H1 (cell line): ENCODE results near the gene NKPD1. TPM values are rescaled to one million over a fixed set of nuclear protein-coding genes. Genes with fewer than 3 reads are reported as not detected.

Experiments
- CTCF ChIA-PET: fragments of 300-600 bp; sonication (Branson Sonifier 250); formaldehyde crosslinking; loops from one replicate; lab custom pipeline; 2021; ENCODE audit not compliant: partially characterized antibody; lab: Charles Lee
- POLR2A ChIA-PET: fragments of 300-600 bp; sonication (Branson Sonifier 250); formaldehyde crosslinking; loops from one replicate; lab custom pipeline; 2021; ENCODE audit warnings: inconsistent platforms; ENCODE audit not compliant: partially characterized antibody; lab: Charles Lee
- DNase-seq, 2 experiments: peaks; one replicate each; pipeline versions ENCODE4 v3.0.0 to v3.0.0-alpha.2; 2010 to 2022; ENCODE audit warnings: low spot score in 2 of 2, low read depth in 1 of 2, mixed read lengths in 1 of 2
- FAIRE-seq: peaks from 2 replicates; lab custom pipeline; 2011; peaks lifted over from hg19 to GRCh38; lab: Jason Lieb, UNC
- H2AFZ ChIP-seq: 2 replicates; pipeline ENCODE4 v1.8.1; 2012; ENCODE audit warnings: low read length, inconsistent platforms
- H2AK5ac ChIP-seq: 2 replicates; pipeline ENCODE4 v1.6.1; 2013; ENCODE audit warnings: low read depth, low read length
- H2BK120ac ChIP-seq: replicated peaks from 2 replicates; pipeline ENCODE3; 2013; ENCODE audit warnings: low read depth, low read length, inconsistent platforms
- H2BK12ac ChIP-seq: 2 replicates; pipeline ENCODE4 v1.6.1; 2013; ENCODE audit warnings: low read depth, low read length
- H2BK15ac ChIP-seq: 2 replicates; pipeline ENCODE4 v1.6.1; 2013; ENCODE audit warnings: low read length
- H2BK20ac ChIP-seq: 2 replicates; pipeline ENCODE4 v1.6.1; 2013; ENCODE audit warnings: low read length
- H2BK5ac ChIP-seq: 2 replicates; pipeline ENCODE4 v1.6.1; 2013; ENCODE audit warnings: low read depth, low read length
- H3K14ac ChIP-seq: 2 replicates; pipeline ENCODE4 v1.6.1; 2013; ENCODE audit warnings: inconsistent platforms; ENCODE audit not compliant: insufficient read length
- H3K18ac ChIP-seq: 2 replicates; pipeline ENCODE4 v1.6.1; 2013; ENCODE audit warnings: low read length; ENCODE audit errors: extremely low read depth
- H3K23ac ChIP-seq: 2 replicates; pipeline ENCODE4 v1.6.1; 2013; ENCODE audit warnings: inconsistent platforms; ENCODE audit not compliant: insufficient read length
- H3K23me2 ChIP-seq: 2 replicates; pipeline ENCODE4 v1.6.1; 2013; ENCODE audit warnings: low read depth, low read length
- H3K27ac ChIP-seq: 2 replicates; pipeline ENCODE4 v1.6.1; 2011; ENCODE audit warnings: low read depth, low read length, inconsistent platforms
- H3K27me3 ChIP-seq, 4 experiments: replicated peaks in 1 of 4; 1 replicate in 1 of 4; 2 replicates in 3 of 4; pipeline versions ENCODE4 v1.6.1 to v1.8.1; 2011 to 2013; ENCODE audit warnings: low read length in 3 of 4, mild to moderate bottlenecking in 3 of 4, inconsistent platforms in 2 of 4, mixed read lengths in 2 of 4, moderate library complexity in 1 of 4; ENCODE audit not compliant: control insufficient read depth in 3 of 4, insufficient read depth in 3 of 4; ENCODE audit errors: extremely low read depth in 1 of 4
- H3K36me3 ChIP-seq, 4 experiments: 2 replicates each; pipeline versions ENCODE4 v1.6.1 to v1.8.1; 2011 to 2013; ENCODE audit warnings: mild to moderate bottlenecking in 4 of 4, low read length in 3 of 4, moderate library complexity in 2 of 4, control low read depth in 1 of 4, inconsistent platforms in 1 of 4; ENCODE audit not compliant: insufficient read depth in 4 of 4, control insufficient read depth in 2 of 4
- H3K4ac ChIP-seq: replicated peaks from 2 replicates; pipeline ENCODE3; 2013; ENCODE audit warnings: low read length, low read depth, mixed read lengths, inconsistent platforms; ENCODE audit not compliant: insufficient read length
- H3K4me1 ChIP-seq, 4 experiments: replicated peaks in 1 of 4; 1 replicate in 1 of 4; 2 replicates in 3 of 4; pipeline versions ENCODE4 v1.6.1 to v1.8.1; 2011 to 2013; ENCODE audit warnings: low read length in 3 of 4, inconsistent platforms in 2 of 4, mixed read lengths in 1 of 4; ENCODE audit not compliant: insufficient read depth in 4 of 4, control insufficient read depth in 3 of 4
- H3K4me2 ChIP-seq, 2 experiments: 2 replicates each; pipeline versions ENCODE4 v1.6.1 to v1.8.1; 2011 to 2013; ENCODE audit warnings: low read depth in 2 of 2, low read length in 2 of 2, control low read depth in 1 of 2, inconsistent platforms in 1 of 2, mild to moderate bottlenecking in 1 of 2; ENCODE audit not compliant: insufficient read depth in 1 of 2
- H3K4me3 ChIP-seq, 4 experiments: fragments of 200-600, 300-600 bp in 1 of 4; sonication (generic), shearing (Covaris generic), sonication (Bioruptor Twin) in 1 of 4; 2 replicates each; pipeline versions ENCODE4 v1.5.1 to v1.8.1; 2011 to 2016; ENCODE audit warnings: low read length in 4 of 4, low read depth in 3 of 4, control low read depth in 2 of 4, inconsistent platforms in 2 of 4, mild to moderate bottlenecking in 2 of 4, mixed read lengths in 1 of 4, moderate library complexity in 1 of 4; ENCODE audit not compliant: insufficient read depth in 2 of 4; ENCODE audit errors: extremely low read depth in 1 of 4
- H3K56ac ChIP-seq: replicated peaks from 2 replicates; pipeline ENCODE3; 2013; ENCODE audit warnings: low read depth, mild to moderate bottlenecking, mixed read lengths, low read length, inconsistent platforms; ENCODE audit not compliant: insufficient read length
- H3K79me1 ChIP-seq: 2 replicates; pipeline ENCODE4 v1.6.1; 2013; ENCODE audit warnings: low read depth, low read length, control low read depth
- H3K79me2 ChIP-seq, 2 experiments: 2 replicates each; pipeline versions ENCODE4 v1.6.1 to v1.8.1; 2012 to 2013; ENCODE audit warnings: low read length in 2 of 2, mild to moderate bottlenecking in 2 of 2, inconsistent platforms in 1 of 2; ENCODE audit not compliant: insufficient read depth in 2 of 2, control insufficient read depth in 1 of 2
- H3K9ac ChIP-seq, 4 experiments: replicated peaks in 1 of 4; 1 replicate in 1 of 4; 2 replicates in 3 of 4; pipeline versions ENCODE4 v1.6.1 to v1.8.1; 2011 to 2013; ENCODE audit warnings: low read depth in 3 of 4, low read length in 3 of 4, control low read depth in 2 of 4, mild to moderate bottlenecking in 2 of 4, moderate library complexity in 2 of 4, inconsistent platforms in 1 of 4; ENCODE audit errors: extremely low read depth in 1 of 4
- H3K9me3 ChIP-seq, 2 experiments: 2 replicates each; pipeline versions ENCODE4 v1.6.1 to v1.8.1; 2012 to 2013; ENCODE audit warnings: mild to moderate bottlenecking in 2 of 2, moderate library complexity in 2 of 2, control low read depth in 1 of 2, inconsistent platforms in 1 of 2, low read depth in 1 of 2, low read length in 1 of 2, mixed read lengths in 1 of 2; ENCODE audit not compliant: insufficient read depth in 2 of 2
- H4K20me1 ChIP-seq, 2 experiments: replicated peaks in 1 of 2; 2 replicates each; pipeline versions ENCODE3 to v1.8.1; 2011 to 2013; ENCODE audit warnings: inconsistent platforms in 2 of 2, low read length in 2 of 2, mild to moderate bottlenecking in 1 of 2; ENCODE audit not compliant: insufficient read depth in 2 of 2, control insufficient read depth in 1 of 2
- H4K5ac ChIP-seq: 2 replicates; pipeline ENCODE4 v1.6.1; 2013; ENCODE audit warnings: low read length, low read depth, mixed read lengths, inconsistent platforms; ENCODE audit not compliant: insufficient read length
- H4K8ac ChIP-seq: 2 replicates; pipeline ENCODE4 v1.8.0; 2013; ENCODE audit warnings: mild to moderate bottlenecking, moderate library complexity, low read length, inconsistent platforms; ENCODE audit not compliant: insufficient read depth; ENCODE audit errors: extremely low read depth
- H4K91ac ChIP-seq: replicated peaks from 2 replicates; pipeline ENCODE3; 2013; ENCODE audit warnings: low read length, mixed read lengths, inconsistent platforms; ENCODE audit not compliant: insufficient read length
- EZH2 ChIP-seq: fragments of 200-600 bp; sonication (generic); IDR thresholded peaks from 2 replicates; pipeline ENCODE4 v1.7.1; 2012; ENCODE audit warnings: low read depth, mild to moderate bottlenecking, moderate library complexity, low read length, inconsistent platforms; ENCODE audit not compliant: severe bottlenecking
- POLR2AphosphoS5 ChIP-seq: IDR thresholded peaks from 2 replicates; pipeline ENCODE4 v1.6.1; 2011; ENCODE audit warnings: low read depth, low read length
- WGBS, 2 experiments: shearing (Covaris generic) in 1 of 2; methylation state at CpG; one replicate each; pipeline versions ENCODE4 v1.1.6 to v1.1.7; 2013 to 2015; ENCODE audit warnings: low lambda C conversion rate in 2 of 2, mixed read lengths in 2 of 2, inconsistent platforms in 1 of 2, low coverage in 1 of 2, missing lambda C conversion rate in 1 of 2; ENCODE audit not compliant: insufficient replicate concordance in 2 of 2, insufficient coverage in 1 of 2, insufficient read length in 1 of 2; ENCODE audit errors: extremely low coverage in 1 of 2, missing lambda C conversion rate in 1 of 2; 5-methylcytosine and 5-hydroxymethylcytosine counted together
- polyA plus RNA-seq, 7 experiments: library from polyadenylated mRNA; depleted of rRNA in 3 of 7; stranded (reverse) in 5 of 7; unstranded in 2 of 7; fragments of >200 nt in 5 of 7; fragments of 200-250 nt in 2 of 7; gene quantifications; 1 replicate in 5 of 7; 2 replicates in 1 of 7; 4 replicates in 1 of 7; pipeline versions ENCODE4 v1.2.1 to v1.2.3, GENCODE V29; 2011 to 2013; ENCODE audit warnings: missing spikeins in 2 of 7, mixed read lengths in 2 of 7
- total RNA-seq: library from RNA; stranded (reverse); fragmentation: NEBNext Ultra II Directional; extraction: Animal tissue kit (Norgen Biotek cat#: 25700); gene quantifications from 2 replicates; pipeline ENCODE4 v1.2.1, GENCODE V29; 2021

The NKPD1 gene
- total and polyA plus RNA-seq, 2 of the 8 experiments (the other 6 are each of a cell fraction or from before 2014, with no cell fraction given) = 0.30 to 0.39 TPM

- CTCF ChIA-PET = interaction anchor here (0.6 to 5.5 kb wide), 9 partner anchors 8 to 334 kb away, joined by 3 to 32 read pairs (median 4); partner anchors contain the start of genes NKPD1 and PPP1R37
- POLR2A ChIA-PET = interaction anchor here (0.8 to 3.5 kb wide), 6 partner anchors 13 to 193 kb away, joined by 3 to 19 read pairs (median 4); partner anchors contain the start of gene PPP1R37
These were observed 9.5 kb downstream of the NKPD1 start for GRCh38 chr19:45151320-45151719.

More at GRCh38 chr19:45151320-45151719, 9.5 kb downstream of the NKPD1 start:
- H2BK5ac ChIP-seq = no peak overlapping the region
- H3K4ac ChIP-seq = no peak overlapping the region
- peaks cover 0 to 8% of the 10 kb centered on the region in 2 experiments; a peak in 1 of 4 replicates for H3K9me3 ChIP-seq
- H2BK20ac ChIP-seq = no peak overlapping the region
- no peak overlapping the region for H3K9ac ChIP-seq
- no peaks in the 10 kb centered on the region; the same call in 1 of the 2 replicates for H3K79me1 ChIP-seq
- no peak overlapping the region for H2AFZ ChIP-seq
- no peaks in the 10 kb centered on the region for H3K79me2 ChIP-seq
- no peak overlapping the region for H3K14ac ChIP-seq
- H3K4me3 ChIP-seq = no peak overlapping the region
- peaks cover 0 to 20% of the 10 kb centered on the region in 2 experiments for H4K20me1 ChIP-seq
- H3K4me2 ChIP-seq = no peak overlapping the region
- H4K8ac ChIP-seq = no peak overlapping the region
- H2BK120ac ChIP-seq = no peak overlapping the region
- no peak for DNase-seq
- no peak overlapping the region for H4K91ac ChIP-seq
- H2BK15ac ChIP-seq = no peak overlapping the region
- H3K27ac ChIP-seq = no peak overlapping the region
- no peak overlapping the region for H4K5ac ChIP-seq
- H3K4me1 ChIP-seq = peaks cover 0 to 13% (median 3%) of the 10 kb centered on the region in 4 experiments; a peak in 6 of 7 replicates
- H3K36me3 ChIP-seq = 0 out of 8 replicates have a peak, but pooled peaks cover 0 to 2% (median 0%) of the 10 kb centered on the region in 4 experiments
- no peak overlapping the region for H3K56ac ChIP-seq
- no peak overlapping the region for H3K23ac ChIP-seq
- H3K23me2 ChIP-seq = peaks cover 9% of the 10 kb centered on the region; the same call in 1 of the 2 replicates
- H3K27me3 ChIP-seq = peaks cover 16 to 45% (median 36%) of the 10 kb centered on the region in 4 experiments
- H2BK12ac ChIP-seq = no peak overlapping the region
- no peak for FAIRE-seq
- H3K18ac ChIP-seq = no peak overlapping the region
- no peak overlapping the region for H2AK5ac ChIP-seq
- 90% methylated on average over 7 of the region's 7 CpGs; no CpG with 5 or more reads in 1 of the 2 experiments for WGBS, 2 experiments
- TF ChIP-seq EZH2 (no peak), POLR2AphosphoS5 (peak; percentile 51; the same call in 1 of the 2 replicates)
